Prostate gland (tissue), 2 donors: ENCODE data around the gene HS6ST2. TPM values are rescaled to one million over a fixed set of nuclear protein-coding genes. Genes with fewer than 3 reads are reported as not detected.

Experiments used
- DNase-seq: peaks from one replicate; pipeline ENCODE4 v3.0.0-alpha.2; 2019; ENCODE audit warnings: low spot score
- H3K27ac ChIP-seq, 2 donors: fragments of 200-600 bp; sonication (generic); 2 replicates each; pipeline ENCODE4 v1.5.1; 2017 to 2019
- H3K27me3 ChIP-seq: fragments of 200-600 bp; sonication (generic); replicated peaks from 2 replicates; pipeline ENCODE4 v1.5.1; 2019; ENCODE audit not compliant: insufficient read depth
- H3K36me3 ChIP-seq, 2 donors: fragments of 200-600 bp; sonication (generic); 1 replicate in 1 of 2; 2 replicates in 1 of 2; pipeline versions ENCODE4 v1.5.1 to v1.8.1; 2017 to 2019
- H3K4me1 ChIP-seq: fragments of 200-600 bp; sonication (generic); replicated peaks from 2 replicates; pipeline ENCODE4 v1.5.1; 2019
- H3K4me3 ChIP-seq, 2 donors: fragments of 200-600 bp; sonication (generic); 2 replicates each; pipeline ENCODE4 v1.5.1; 2017 to 2019
- H3K9me3 ChIP-seq: fragments of 200-600 bp; sonication (generic); 2 replicates; pipeline ENCODE4 v1.5.1; 2017
- POLR2A ChIP-seq: fragments of 450-650 bp; IDR thresholded peaks from one replicate; pipeline ENCODE4 v1.6.1; 2016; ENCODE audit warnings: antibody characterized with exemption, mild to moderate bottlenecking
- POLR2AphosphoS5 ChIP-seq: sonication (generic); formaldehyde crosslinking; IDR thresholded peaks from one replicate; pipeline ENCODE4 v1.6.1; 2017; ENCODE audit warnings: antibody characterized with exemption
- WGBS: methylation state at CpG from one replicate; pipeline ENCODE4 v1.1.5; 2018; 5-methylcytosine and 5-hydroxymethylcytosine counted together
- intact Hi-C: fragments of 100-400 bp; cut with DNase I; formaldehyde crosslinking; loops from one replicate; pipeline ENCODE4 v1.14.2; 2022
- small RNA-seq, 2 donors: library from RNA; depleted of rRNA; stranded (forward); fragments of <200 nt; gene quantifications; one replicate each; pipeline ENCODE3, GENCODE V24; 2016
- total RNA-seq, 2 donors: library from RNA; depleted of rRNA; stranded (reverse); fragments of >200 nt; gene quantifications; one replicate each; pipeline ENCODE4 v1.1.0, GENCODE V29; 2016
- TF ChIP-seq, protein P1 (sequence below), 4 experiments: fragments of 200-600 bp in 2 of 4; fragments of 450-650 bp in 2 of 4; sonication (generic) in 2 of 4; IDR thresholded peaks; 1 replicate in 3 of 4; 2 replicates in 1 of 4; pipeline ENCODE4 v1.5.1; 2016 to 2019; ENCODE audit warnings: antibody characterized with exemption in 4 of 4, mild to moderate bottlenecking in 2 of 4, moderate library complexity in 2 of 4

The HS6ST2 gene
- total RNA-seq, 2 donors from 2014 or later: 1.1 to 6.1 TPM

DNA sequence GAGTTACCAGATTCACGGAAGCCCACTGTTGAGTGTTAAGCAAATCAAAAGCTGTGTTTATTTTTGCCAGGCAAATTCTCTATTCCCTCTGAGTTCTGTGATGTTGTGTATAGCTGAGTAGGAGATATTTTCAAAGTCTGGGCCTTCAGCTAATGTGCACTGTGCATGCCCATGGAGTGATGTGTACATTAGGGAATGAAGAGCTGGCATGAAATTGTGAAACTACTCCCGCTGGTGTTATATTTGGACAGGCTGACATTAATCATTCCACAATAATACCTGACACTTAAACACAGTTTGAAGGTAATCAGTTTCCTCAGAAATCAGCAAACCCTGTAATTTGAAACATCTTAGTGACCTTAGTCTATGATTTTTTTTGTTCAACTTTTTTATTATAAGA, 381.5 kb downstream of the HS6ST2 start:
- 32% methylated on average over 2 of the region's 2 CpGs for whole genome bisulfite sequencing
- Histone ChIP-seq H3K36me3 (no peaks in the 10 kb centered on the region), H3K27me3 (no peaks in the 10 kb centered on the region), H3K4me1 (no peaks in the 10 kb centered on the region), H3K27ac (no peak overlapping the region), H3K4me3 (no peak overlapping the region), H3K9me3 (no peaks in the 10 kb centered on the region)
- TF ChIP-seq, protein P1, sequence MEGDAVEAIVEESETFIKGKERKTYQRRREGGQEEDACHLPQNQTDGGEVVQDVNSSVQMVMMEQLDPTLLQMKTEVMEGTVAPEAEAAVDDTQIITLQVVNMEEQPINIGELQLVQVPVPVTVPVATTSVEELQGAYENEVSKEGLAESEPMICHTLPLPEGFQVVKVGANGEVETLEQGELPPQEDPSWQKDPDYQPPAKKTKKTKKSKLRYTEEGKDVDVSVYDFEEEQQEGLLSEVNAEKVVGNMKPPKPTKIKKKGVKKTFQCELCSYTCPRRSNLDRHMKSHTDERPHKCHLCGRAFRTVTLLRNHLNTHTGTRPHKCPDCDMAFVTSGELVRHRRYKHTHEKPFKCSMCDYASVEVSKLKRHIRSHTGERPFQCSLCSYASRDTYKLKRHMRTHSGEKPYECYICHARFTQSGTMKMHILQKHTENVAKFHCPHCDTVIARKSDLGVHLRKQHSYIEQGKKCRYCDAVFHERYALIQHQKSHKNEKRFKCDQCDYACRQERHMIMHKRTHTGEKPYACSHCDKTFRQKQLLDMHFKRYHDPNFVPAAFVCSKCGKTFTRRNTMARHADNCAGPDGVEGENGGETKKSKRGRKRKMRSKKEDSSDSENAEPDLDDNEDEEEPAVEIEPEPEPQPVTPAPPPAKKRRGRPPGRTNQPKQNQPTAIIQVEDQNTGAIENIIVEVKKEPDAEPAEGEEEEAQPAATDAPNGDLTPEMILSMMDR (IDR thresholded peaks at IDR 0.05): no peak
- TF ChIP-seq POLR2A: no peak
- TF ChIP-seq POLR2AphosphoS5: no peak
- no peak for DNase-seq
- intact Hi-C loops: no loop called here

Small RNAs within 50 kb of the gene (small RNA-seq; reads per million reads assigned to genes)
- 0 to 0.09 reads per million in 2 donors for gene RNU6-98P
- 0 reads per million in 2 donors for gene Z82205.1

Other genes starting within 250 kb of the HS6ST2 start
- 1 to 10 TPM in 1 of 2 donors, not detected in 1; 4.5 TPM for gene USP26, start 138.5 kb upstream of the HS6ST2 start, total RNA-seq